Measurements from ENCODE around the gene ING2. TPM values are rescaled to one million over a fixed set of nuclear protein-coding genes. Genes with fewer than 3 reads are reported as not detected.

Gene ING2
- polyA plus RNA-seq, 1 donor (not counting 4 experiments of a cell fraction or from before 2014, with no cell fraction given): 16.1 TPM

DNA sequence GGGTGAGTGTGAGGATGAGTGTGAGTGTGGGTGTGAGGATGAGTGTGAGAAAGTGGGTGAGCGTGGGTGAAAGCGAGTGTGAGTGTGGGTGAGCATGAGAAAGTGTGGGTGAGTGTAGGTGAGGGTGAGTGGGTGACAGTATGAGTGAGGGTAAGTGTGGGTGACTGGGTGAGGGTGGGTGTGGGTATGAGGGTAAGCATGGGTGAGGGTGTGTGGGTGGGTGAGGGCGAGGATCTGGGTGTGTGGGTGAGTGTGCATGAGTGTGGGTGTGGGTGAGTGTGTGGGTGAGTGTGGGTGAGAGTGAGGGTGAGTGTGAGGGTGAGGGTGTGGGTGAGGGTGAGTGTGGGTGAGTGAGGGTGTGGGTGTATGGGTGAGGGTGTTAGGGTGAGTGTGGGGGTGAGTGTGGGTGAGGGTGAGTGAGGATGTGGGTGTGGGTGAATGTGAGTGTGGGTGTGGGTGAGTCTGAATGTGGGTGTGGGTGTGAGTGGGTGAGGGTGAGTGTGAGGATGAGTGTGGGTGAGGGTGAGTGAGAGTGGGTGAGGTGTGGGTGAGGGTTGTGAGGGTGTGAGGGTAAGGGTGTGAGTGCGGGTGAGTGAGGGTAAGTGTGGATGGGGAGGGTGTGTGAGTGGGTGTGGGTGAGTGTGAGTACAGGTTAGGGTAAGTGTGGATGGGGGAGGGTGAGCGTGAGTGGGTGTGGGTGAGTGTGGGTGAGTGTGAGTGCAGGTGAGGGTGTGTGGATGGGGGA, 48.9 kb downstream of the ING2 start:
- TF ChIP-seq, protein P1, sequence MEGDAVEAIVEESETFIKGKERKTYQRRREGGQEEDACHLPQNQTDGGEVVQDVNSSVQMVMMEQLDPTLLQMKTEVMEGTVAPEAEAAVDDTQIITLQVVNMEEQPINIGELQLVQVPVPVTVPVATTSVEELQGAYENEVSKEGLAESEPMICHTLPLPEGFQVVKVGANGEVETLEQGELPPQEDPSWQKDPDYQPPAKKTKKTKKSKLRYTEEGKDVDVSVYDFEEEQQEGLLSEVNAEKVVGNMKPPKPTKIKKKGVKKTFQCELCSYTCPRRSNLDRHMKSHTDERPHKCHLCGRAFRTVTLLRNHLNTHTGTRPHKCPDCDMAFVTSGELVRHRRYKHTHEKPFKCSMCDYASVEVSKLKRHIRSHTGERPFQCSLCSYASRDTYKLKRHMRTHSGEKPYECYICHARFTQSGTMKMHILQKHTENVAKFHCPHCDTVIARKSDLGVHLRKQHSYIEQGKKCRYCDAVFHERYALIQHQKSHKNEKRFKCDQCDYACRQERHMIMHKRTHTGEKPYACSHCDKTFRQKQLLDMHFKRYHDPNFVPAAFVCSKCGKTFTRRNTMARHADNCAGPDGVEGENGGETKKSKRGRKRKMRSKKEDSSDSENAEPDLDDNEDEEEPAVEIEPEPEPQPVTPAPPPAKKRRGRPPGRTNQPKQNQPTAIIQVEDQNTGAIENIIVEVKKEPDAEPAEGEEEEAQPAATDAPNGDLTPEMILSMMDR (optimal IDR thresholded peaks at IDR 0.05 in 1 of 3, IDR thresholded peaks at IDR 0.05 in 1 of 3, conservative IDR thresholded peaks at IDR 0.05 in 1 of 3; ENCODE audit: extremely low read depth in 1 of 3, insufficient read depth in 2 of 3, low read length in 3 of 3): no peak
- no peak for TF ChIP-seq EZH2 (IDR thresholded peaks at IDR 0.05; ENCODE audit: low read length)
- no peaks in the 10 kb centered on the region for H3K9me3 ChIP-seq (ENCODE audit: control insufficient read depth, low read depth, low read length)
- no peak for FAIRE-seq

DNA sequence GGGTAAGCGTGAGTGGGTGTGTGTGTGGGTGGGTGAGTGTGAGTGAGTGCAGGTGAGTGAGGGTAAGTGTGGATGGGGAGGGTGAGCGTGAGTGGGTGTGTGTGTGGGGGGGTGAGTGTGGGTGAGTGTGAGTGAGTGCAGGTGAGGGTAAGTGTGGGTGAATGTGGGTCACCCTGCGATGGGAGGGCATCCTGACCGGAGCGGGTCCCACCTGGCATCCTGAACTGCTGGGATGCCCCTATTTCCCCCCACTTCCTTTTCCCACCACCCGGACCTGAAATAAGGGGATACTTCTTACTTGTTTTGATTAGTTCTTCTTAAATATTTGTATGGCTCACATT, 49.5 kb downstream of the ING2 start:
- DNase-seq (ENCODE audit: low read depth, low spot score) (no peak), FAIRE-seq (no peak)
- no peaks in the 10 kb centered on the region for H3K27me3 ChIP-seq (ENCODE audit: control insufficient read depth, extremely low read depth, insufficient read depth, low read length)
- H3K79me2 ChIP-seq (ENCODE audit: control insufficient read depth, insufficient read depth, low read length): no peaks in the 10 kb centered on the region
- no peak overlapping the region for H3K27ac ChIP-seq (ENCODE audit: control insufficient read depth, insufficient read depth, low read length)
- no peak overlapping the region for H3K4me3 ChIP-seq (ENCODE audit: control insufficient read depth in 2 of 3, extremely low read depth in 1 of 3, insufficient read depth in 2 of 3, low read depth in 1 of 3, low read length in 3 of 3)
- no peak for TF ChIP-seq EZH2 (IDR thresholded peaks at IDR 0.05; ENCODE audit: low read length)
- TF ChIP-seq, protein P1 (optimal IDR thresholded peaks at IDR 0.05 in 1 of 3, IDR thresholded peaks at IDR 0.05 in 1 of 3, conservative IDR thresholded peaks at IDR 0.05 in 1 of 3; ENCODE audit: extremely low read depth in 1 of 3, insufficient read depth in 2 of 3, low read length in 3 of 3): no peak
- H3K36me3 ChIP-seq (ENCODE audit: control insufficient read depth in 2 of 2, extremely low read depth in 1 of 2, insufficient read depth in 2 of 2, low read length in 2 of 2): no peaks in the 10 kb centered on the region
- no peaks in the 10 kb centered on the region for H3K4me1 ChIP-seq (ENCODE audit: control insufficient read depth, extremely low read depth, insufficient read depth, low read length)
- no peaks in the 10 kb centered on the region for H3K9me1 ChIP-seq (ENCODE audit: control insufficient read depth, extremely low read depth, insufficient read depth, low read length)
- no peak overlapping the region for H3K4me2 ChIP-seq (ENCODE audit: control insufficient read depth, extremely low read depth, insufficient read depth, low read depth, low read length)
- no peaks in the 10 kb centered on the region for H3K9me3 ChIP-seq (ENCODE audit: control insufficient read depth, low read depth, low read length)
- dilution Hi-C loops (cut with MboI; ENCODE audit: extremely low pct_ligation_motif_present, low sequenced_read_pairs): no loop called here
- no peaks in the 10 kb centered on the region for H4K20me1 ChIP-seq (ENCODE audit: control insufficient read depth, extremely low read depth, insufficient read depth, low read length)
- no peak overlapping the region for H2AFZ ChIP-seq (ENCODE audit: control insufficient read depth, low read length)
- no peak overlapping the region for H3K9ac ChIP-seq (ENCODE audit: control insufficient read depth, extremely low read depth, insufficient read depth, low read length)

More for the DNA sequence above, 48.9 kb downstream of the ING2 start:
- H2AFZ ChIP-seq (ENCODE audit: control insufficient read depth, low read length): no peak overlapping the region
- no peaks in the 10 kb centered on the region for H3K9me1 ChIP-seq (ENCODE audit: control insufficient read depth, extremely low read depth, insufficient read depth, low read length)
- no peaks in the 10 kb centered on the region for H3K36me3 ChIP-seq (ENCODE audit: control insufficient read depth in 2 of 2, extremely low read depth in 1 of 2, insufficient read depth in 2 of 2, low read length in 2 of 2)
- H3K79me2 ChIP-seq (ENCODE audit: control insufficient read depth, insufficient read depth, low read length): no peaks in the 10 kb centered on the region
- H3K4me2 ChIP-seq (ENCODE audit: control insufficient read depth, extremely low read depth, insufficient read depth, low read depth, low read length): no peak overlapping the region
- H3K4me1 ChIP-seq (ENCODE audit: control insufficient read depth, extremely low read depth, insufficient read depth, low read length): no peaks in the 10 kb centered on the region
- dilution Hi-C loops (cut with MboI; ENCODE audit: extremely low pct_ligation_motif_present, low sequenced_read_pairs): no loop called here
- no peak overlapping the region for H3K4me3 ChIP-seq (ENCODE audit: control insufficient read depth in 2 of 3, extremely low read depth in 1 of 3, insufficient read depth in 2 of 3, low read depth in 1 of 3, low read length in 3 of 3)
- no peaks in the 10 kb centered on the region for H4K20me1 ChIP-seq (ENCODE audit: control insufficient read depth, extremely low read depth, insufficient read depth, low read length)
- no peak for DNase-seq (ENCODE audit: low read depth, low spot score)
- H3K27me3 ChIP-seq (ENCODE audit: control insufficient read depth, extremely low read depth, insufficient read depth, low read length): no peaks in the 10 kb centered on the region
- H3K9ac ChIP-seq (ENCODE audit: control insufficient read depth, extremely low read depth, insufficient read depth, low read length): no peak overlapping the region
- H3K27ac ChIP-seq (ENCODE audit: control insufficient read depth, insufficient read depth, low read length): no peak overlapping the region

Measured in keratinocyte (primary cell).